KOPT-K1 (cell line): ENCODE results near the gene PEX14.

Experiments used
- H3K27ac ChIP-seq: fragments of 200-600 bp; sonication (generic); 2 replicates; pipeline ENCODE4 v1.5.1; 2016; ENCODE audit warnings: antibody characterized with exemption, mild to moderate bottlenecking, low read depth, low read length; ENCODE audit not compliant: poor library complexity, severe bottlenecking
- H3K36me3 ChIP-seq: fragments of 200-600 bp; sonication (generic); 2 replicates; pipeline ENCODE4 v1.5.1; 2017; ENCODE audit warnings: antibody characterized with exemption, mild to moderate bottlenecking, low read length, moderate library complexity; ENCODE audit not compliant: insufficient read depth
- H3K9me3 ChIP-seq: fragments of 200-600 bp; sonication (generic); 2 replicates; pipeline ENCODE4 v1.5.1; 2017; ENCODE audit warnings: antibody characterized with exemption, low read length, mild to moderate bottlenecking; ENCODE audit not compliant: insufficient read depth, poor library complexity, severe bottlenecking

PEX14 gene

GRCh38 chr1:10592373-10592772 is 117.6 kb downstream of the PEX14 start:
- H3K36me3 ChIP-seq = no peaks in the 10 kb centered on the region
- no peak overlapping the region for H3K27ac ChIP-seq
- no peaks in the 10 kb centered on the region for H3K9me3 ChIP-seq

GRCh38 chr1:10593750-10594149 is 119.0 kb downstream of the PEX14 start:
- 0 out of 2 replicates have a peak, but pooled peaks cover under 1% of the 10 kb centered on the region for H3K36me3 ChIP-seq
- no peak overlapping the region for H3K27ac ChIP-seq
- H3K9me3 ChIP-seq = no peaks in the 10 kb centered on the region

- peaks cover 8% of the 10 kb centered on the region; the same call in 1 of the 2 replicates for H3K36me3 ChIP-seq
- no peak overlapping the region for H3K27ac ChIP-seq
- no peaks in the 10 kb centered on the region for H3K9me3 ChIP-seq
Measured at GRCh38 chr1:10594595-10595223, 120.0 kb downstream of the PEX14 start.

GRCh38 chr1:10596780-10597179 is 122.0 kb downstream of the PEX14 start:
- no peak overlapping the region for H3K27ac ChIP-seq
- no peaks in the 10 kb centered on the region for H3K9me3 ChIP-seq
- peaks cover 14% of the 10 kb centered on the region; the same call in 1 of the 2 replicates for H3K36me3 ChIP-seq

- no peaks in the 10 kb centered on the region for H3K9me3 ChIP-seq
- H3K36me3 ChIP-seq = peaks cover 17% of the 10 kb centered on the region; the same call in 1 of the 2 replicates
- no peak overlapping the region for H3K27ac ChIP-seq
Measured at GRCh38 chr1:10597492-10598388, 123.0 kb downstream of the PEX14 start.

- Histone ChIP-seq H3K36me3 (peaks cover 17% of the 10 kb centered on the region; the same call in 1 of the 2 replicates), H3K27ac (no peak overlapping the region), H3K9me3 (no peaks in the 10 kb centered on the region)
Measured at GRCh38 chr1:10598389-10598702, 123.6 kb downstream of the PEX14 start.

- Histone ChIP-seq H3K9me3 (no peaks in the 10 kb centered on the region), H3K36me3 (peaks cover 17% of the 10 kb centered on the region; the same call in 1 of the 2 replicates), H3K27ac (no peak overlapping the region)
Measured at GRCh38 chr1:10599194-10599861, 124.6 kb downstream of the PEX14 start.

- H3K36me3 ChIP-seq = peaks cover 17% of the 10 kb centered on the region; the same call in 1 of the 2 replicates
- H3K27ac ChIP-seq = no peak overlapping the region
- H3K9me3 ChIP-seq = no peaks in the 10 kb centered on the region
Measured at GRCh38 chr1:10601342-10602070, 126.8 kb downstream of the PEX14 start.

- Histone ChIP-seq H3K9me3 (no peaks in the 10 kb centered on the region), H3K36me3 (peaks cover 17% of the 10 kb centered on the region; the same call in 1 of the 2 replicates), H3K27ac (no peak overlapping the region)
Measured at GRCh38 chr1:10602936-10603335, 128.2 kb downstream of the PEX14 start.

GRCh38 chr1:10604966-10605365 is 130.2 kb downstream of the PEX14 start:
- no peak overlapping the region for H3K27ac ChIP-seq
- no peaks in the 10 kb centered on the region for H3K9me3 ChIP-seq
- H3K36me3 ChIP-seq = peaks cover 9% of the 10 kb centered on the region; the same call in 1 of the 2 replicates

GRCh38 chr1:10606064-10606463 is 131.3 kb downstream of the PEX14 start:
- Histone ChIP-seq H3K36me3 (peaks cover 9% of the 10 kb centered on the region; the same call in 1 of the 2 replicates), H3K27ac (no peak overlapping the region), H3K9me3 (no peaks in the 10 kb centered on the region)

GRCh38 chr1:10607228-10607627 is 132.5 kb downstream of the PEX14 start:
- H3K27ac ChIP-seq = no peak overlapping the region
- no peaks in the 10 kb centered on the region for H3K9me3 ChIP-seq
- H3K36me3 ChIP-seq = no peaks in the 10 kb centered on the region

- Histone ChIP-seq H3K36me3 (no peaks in the 10 kb centered on the region), H3K27ac (no peak overlapping the region), H3K9me3 (no peaks in the 10 kb centered on the region)
Measured at GRCh38 chr1:10608690-10609089, 133.9 kb downstream of the PEX14 start.

- no peaks in the 10 kb centered on the region for H3K36me3 ChIP-seq
- H3K9me3 ChIP-seq = no peaks in the 10 kb centered on the region
- no peak overlapping the region for H3K27ac ChIP-seq
Measured at GRCh38 chr1:10610901-10611600, 136.3 kb downstream of the PEX14 start.
